CD4-positive, alpha-beta T cell (primary cell): Measurements from ENCODE around the gene BACE1-AS. TPM values are rescaled to one million over a fixed set of nuclear protein-coding genes. Genes with fewer than 3 reads are reported as not detected.
"Not testable (repeated sequence)": the region's sequence is repeated elsewhere in the genome, so short reads cannot be mapped to it uniquely, and the experiment has no call there.

Experiments
- ATAC-seq: fragments of 200-7000 bp; cut with Tn5 transposase; one replicate; pipeline ENCODE4 v1.10.0; 2022; ENCODE audit warnings: mild to moderate bottlenecking; ENCODE audit not compliant: poor library complexity
- CTCF ChIA-PET: fragments of 350-600 bp; sonication (Branson Sonifier 250); formaldehyde crosslinking; loops from one replicate; lab custom pipeline; 2021; ENCODE audit warnings: antibody characterized with exemption, inconsistent platforms; lab: Charles Lee
- POLR2A ChIA-PET: fragments of 350-600 bp; sonication (Branson Sonifier 250); formaldehyde crosslinking; loops from one replicate; lab custom pipeline; 2021; ENCODE audit warnings: antibody characterized with exemption, inconsistent platforms; lab: Charles Lee
- DNase-seq, 14 experiments: peaks; one replicate each; pipeline ENCODE4 v3.0.0-alpha.2; 2013 to 2020; ENCODE audit warnings: mixed read lengths in 2 of 14
- H3K27ac ChIP-seq, 2 donors: one replicate each; pipeline versions ENCODE4 v1.5.1 to v1.7.0; 2013; ENCODE audit warnings: low read length in 2 of 2, low read depth in 1 of 2, mild to moderate bottlenecking in 1 of 2
- H3K27me3 ChIP-seq, 2 experiments: 1 replicate in 1 of 2; 2 replicates in 1 of 2; pipeline versions ENCODE4 v1.6.1 to v1.7.0; 2013; ENCODE audit warnings: low read length in 2 of 2, control low read depth in 1 of 2, mild to moderate bottlenecking in 1 of 2, moderate library complexity in 1 of 2; ENCODE audit not compliant: insufficient read depth in 2 of 2, control insufficient read depth in 1 of 2
- H3K36me3 ChIP-seq: one replicate; pipeline ENCODE4 v1.6.1; 2013; ENCODE audit warnings: low read length, control low read depth; ENCODE audit not compliant: insufficient read depth
- H3K4me1 ChIP-seq: one replicate; pipeline ENCODE4 v1.6.1; 2013; ENCODE audit warnings: low read length, control low read depth; ENCODE audit not compliant: insufficient read depth
- H3K4me3 ChIP-seq: one replicate; pipeline ENCODE4 v1.5.1; 2013; ENCODE audit warnings: mild to moderate bottlenecking, low read length, moderate library complexity
- H3K9me3 ChIP-seq, 2 experiments: 1 replicate in 1 of 2; 2 replicates in 1 of 2; pipeline versions ENCODE4 v1.6.1 to v1.7.0; 2013; ENCODE audit warnings: low read length in 2 of 2, mild to moderate bottlenecking in 2 of 2, control low read depth in 1 of 2, moderate library complexity in 1 of 2; ENCODE audit not compliant: control insufficient read depth in 1 of 2, insufficient read depth in 1 of 2
- H3K27ac Mint-ChIP-seq: one replicate; pipeline ENCODE4 v1.8.0; 2020; ENCODE audit warnings: mixed read lengths
- H3K27me3 Mint-ChIP-seq: one replicate; pipeline ENCODE4 v1.8.0; 2021; ENCODE audit warnings: mixed read lengths
- H3K36me3 Mint-ChIP-seq: one replicate; pipeline ENCODE4 v1.8.0; 2021; ENCODE audit warnings: low read depth, mixed read lengths
- H3K4me1 Mint-ChIP-seq: one replicate; pipeline ENCODE4 v1.8.0; 2021; ENCODE audit warnings: low read depth, mixed read lengths
- H3K4me3 Mint-ChIP-seq: one replicate; pipeline ENCODE4 v1.8.0; 2020; ENCODE audit warnings: mild to moderate bottlenecking, mixed read lengths
- H3K9me3 Mint-ChIP-seq: one replicate; pipeline ENCODE4 v1.8.0; 2020; ENCODE audit warnings: mixed read lengths
- CTCF ChIP-seq: fragments of 200-600 bp; IDR thresholded peaks from one replicate; pipeline ENCODE4 v1.8.0; 2022; ENCODE audit warnings: antibody characterized with exemption, mild to moderate bottlenecking
- intact Hi-C, 2 experiments: fragments of 100-400 bp; cut with DNase I in 1 of 2; cut with micrococcal nuclease in 1 of 2; formaldehyde crosslinking; loops; one replicate each; pipeline versions ENCODE4 v1.15.1 to v1.9.0; 2023 to 2025; cut with DNase I, micrococcal nuclease
- total RNA-seq, 174 experiments: library from RNA in 2 of 174; stranded (reverse) in 2 of 174; gene quantifications; one replicate each; pipeline ENCODE4 v1.2.3 and lab custom pipeline; 2021 to 2026

The BACE1-AS gene
- total RNA-seq, 2 experiments from 2014 or later = 0.99 to 1.2 TPM

DNA sequence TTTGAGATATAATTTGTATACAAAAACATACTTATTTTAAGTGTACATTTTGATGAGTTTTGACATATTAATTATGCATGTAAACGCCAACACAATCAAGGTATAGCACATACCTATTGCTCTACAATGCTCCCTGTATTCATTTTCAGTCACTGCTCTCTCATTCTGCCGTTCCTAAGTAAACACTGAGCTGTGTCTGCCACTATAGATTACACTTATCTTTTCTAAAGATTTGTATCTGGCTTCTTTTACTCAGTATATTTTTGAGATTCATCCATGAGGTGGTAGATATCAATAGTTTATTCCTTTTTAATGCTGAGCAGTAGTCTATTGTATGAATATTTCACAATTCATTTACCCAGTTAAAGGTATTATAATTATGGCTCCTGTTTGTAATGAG lies 25.4 kb upstream of the BACE1-AS start:
- no peak overlapping the region for H3K27ac Mint-ChIP-seq
- no peaks in the 10 kb centered on the region for H3K9me3 Mint-ChIP-seq
- Histone ChIP-seq H3K4me1 (no peaks in the 10 kb centered on the region), H3K27me3 (no peaks in the 10 kb centered on the region), H3K4me3 (no peak overlapping the region), H3K27ac (no peak overlapping the region), H3K9me3 (no peaks in the 10 kb centered on the region), H3K36me3 (peaks cover 4% of the 10 kb centered on the region)
- intact Hi-C loops = loop anchor here in 1 of 2 experiments (1.0 kb wide), 1 partner anchor 22 kb away; no protein-coding TSS in a partner anchor
- no peaks in the 10 kb centered on the region for H3K27me3 Mint-ChIP-seq
- H3K36me3 Mint-ChIP-seq = peaks cover 46% of the 10 kb centered on the region
- POLR2A ChIA-PET = no interaction called here
- ATAC-seq (no peak), DNase-seq (no peak)
- CTCF ChIA-PET = interaction anchor here (0.6 kb wide), 1 partner anchor 171 kb away, joined by 3 read pairs; no protein-coding TSS in a partner anchor
- no peak overlapping the region for H3K4me3 Mint-ChIP-seq
- TF ChIP-seq CTCF = no peak
- H3K4me1 Mint-ChIP-seq = no peaks in the 10 kb centered on the region

DNA sequence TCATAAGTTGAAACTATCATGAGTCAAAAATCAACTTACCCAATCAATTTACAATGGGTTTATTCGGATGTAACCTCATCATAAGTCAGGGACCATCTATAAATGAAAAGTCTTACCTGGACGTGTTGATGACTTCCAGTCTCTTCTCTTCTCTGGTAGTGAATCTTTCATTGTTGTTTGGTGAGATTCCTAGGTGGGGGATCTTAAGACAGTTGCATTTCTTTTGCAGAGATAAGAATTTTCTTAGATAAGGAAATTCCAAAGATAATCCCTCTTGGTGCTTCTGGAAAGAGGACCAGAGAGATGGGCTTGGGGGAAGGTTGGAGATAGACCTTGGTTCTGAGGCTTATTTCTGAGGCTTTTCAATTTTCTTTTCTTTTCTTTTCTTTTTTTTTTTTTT lies 21.3 kb upstream of the BACE1-AS start:
- peaks cover 59% of the 10 kb centered on the region for H3K36me3 Mint-ChIP-seq
- H3K4me3 Mint-ChIP-seq = no peak overlapping the region
- DNase-seq (no peak), ATAC-seq (no peak)
- intact Hi-C loops = no loop called here
- Histone ChIP-seq H3K27ac (no peak overlapping the region), H3K4me3 (no peak overlapping the region), H3K36me3 (no peaks in the 10 kb centered on the region), H3K4me1 (peaks cover 7% of the 10 kb centered on the region), H3K9me3 (no peaks in the 10 kb centered on the region), H3K27me3 (no peaks in the 10 kb centered on the region)
- H3K27ac Mint-ChIP-seq = no peak overlapping the region
- H3K9me3 Mint-ChIP-seq = no peaks in the 10 kb centered on the region
- peaks cover 9% of the 10 kb centered on the region for H3K4me1 Mint-ChIP-seq
- TF ChIP-seq CTCF = no peak
- H3K27me3 Mint-ChIP-seq = no peaks in the 10 kb centered on the region
- ChIA-PET POLR2A (no interaction called here), CTCF (no interaction called here)

GRCh38 chr11:117271208-117271607 lies 19.9 kb upstream of the BACE1-AS start:
- ChIA-PET CTCF (no interaction called here), POLR2A (no interaction called here)
- Histone ChIP-seq H3K27ac (no peak overlapping the region), H3K4me3 (no peak overlapping the region), H3K9me3 (no peaks in the 10 kb centered on the region), H3K27me3 (no peaks in the 10 kb centered on the region), H3K36me3 (no peaks in the 10 kb centered on the region), H3K4me1 (peaks cover 9% of the 10 kb centered on the region)
- Mint-ChIP-seq H3K4me1 (peaks cover 21% of the 10 kb centered on the region), H3K9me3 (peaks cover 2% of the 10 kb centered on the region), H3K27ac (no peak overlapping the region), H3K36me3 (peaks cover 66% of the 10 kb centered on the region), H3K27me3 (no peaks in the 10 kb centered on the region), H3K4me3 (no peak overlapping the region)
- DNase-seq = no peak
- intact Hi-C loops = no loop called here
- no peak for ATAC-seq
- no peak for TF ChIP-seq CTCF

- H3K4me3 Mint-ChIP-seq, ATAC-seq, POLR2A ChIA-PET, DNase-seq, CTCF ChIA-PET, H3K27ac ChIP-seq, H3K4me1 ChIP-seq, H3K4me3 ChIP-seq, H3K9me3 ChIP-seq, H3K27me3 Mint-ChIP-seq, H3K9me3 Mint-ChIP-seq, H3K27ac Mint-ChIP-seq, intact Hi-C loops, H3K27me3 ChIP-seq, H3K36me3 ChIP-seq: not testable (repeated sequence)
- Mint-ChIP-seq H3K36me3 (peaks cover 57% of the 10 kb centered on the region), H3K4me1 (peaks cover 21% of the 10 kb centered on the region)
Observed at GRCh38 chr11:117272175-117272574, 19.0 kb upstream of the BACE1-AS start.
